H1 (cell line): ENCODE data around the gene ESPNL. TPM values are rescaled to one million over a fixed set of nuclear protein-coding genes. Genes with fewer than 3 reads are reported as not detected.

Experiments used
- ATF2 ChIP-seq: IDR thresholded peaks from 2 replicates; pipeline ENCODE4 v1.6.1; 2012; ENCODE audit warnings: low read length, inconsistent platforms
- CHD1 ChIP-seq: IDR thresholded peaks from 2 replicates; pipeline ENCODE4 v1.6.1; 2012; ENCODE audit warnings: low read depth, low read length, improper control_type of control experiment
- CHD2 ChIP-seq: IDR thresholded peaks from 2 replicates; pipeline ENCODE4 v1.6.1; 2012; ENCODE audit warnings: low read length, improper control_type of control experiment
- CREB1 ChIP-seq: IDR thresholded peaks from 2 replicates; pipeline ENCODE4 v1.6.1; 2012; ENCODE audit warnings: inconsistent platforms
- CTBP2 ChIP-seq: IDR thresholded peaks from 2 replicates; pipeline ENCODE4 v1.7.0; 2011; ENCODE audit warnings: borderline replicate concordance, mild to moderate bottlenecking, moderate library complexity, mixed read lengths, low read length; ENCODE audit not compliant: insufficient read depth, insufficient read length
- E2F6 ChIP-seq: IDR thresholded peaks from 2 replicates; pipeline ENCODE4 v1.6.1; 2012; ENCODE audit warnings: inconsistent platforms
- EZH2 ChIP-seq: fragments of 200-600 bp; sonication (generic); IDR thresholded peaks from 2 replicates; pipeline ENCODE4 v1.7.1; 2012; ENCODE audit warnings: low read depth, mild to moderate bottlenecking, moderate library complexity, low read length, inconsistent platforms; ENCODE audit not compliant: severe bottlenecking
- GABPA ChIP-seq: IDR thresholded peaks from 2 replicates; pipeline ENCODE4 v1.6.1; 2011; ENCODE audit warnings: mild to moderate bottlenecking, low read length, moderate library complexity, borderline replicate concordance; ENCODE audit not compliant: insufficient read depth
- HDAC2 ChIP-seq, 2 experiments: fragments of 300-600 bp in 1 of 2; sonication (generic) in 1 of 2; IDR thresholded peaks; 2 replicates each; pipeline ENCODE4 v1.6.1; 2011 to 2012; ENCODE audit warnings: low read depth in 2 of 2, low read length in 2 of 2, mild to moderate bottlenecking in 2 of 2, moderate library complexity in 2 of 2, borderline replicate concordance in 1 of 2, inconsistent platforms in 1 of 2
- HDAC6 ChIP-seq: IDR thresholded peaks from one replicate; pipeline ENCODE4 v1.7.1; 2012; ENCODE audit warnings: low read depth, mild to moderate bottlenecking, inconsistent platforms, low read length, moderate library complexity
- KDM1A ChIP-seq: fragments of 200-600, 300-600 bp; sonication (generic); IDR thresholded peaks from 2 replicates; pipeline ENCODE4 v1.7.1; 2016; ENCODE audit warnings: mild to moderate bottlenecking, low read length, borderline replicate concordance
- NRF1 ChIP-seq: IDR thresholded peaks from 2 replicates; pipeline ENCODE4 v1.6.1; 2011; ENCODE audit warnings: mild to moderate bottlenecking, low read depth, low read length, improper control_type of control experiment
- POLR2A ChIP-seq, 2 experiments: IDR thresholded peaks; 1 replicate in 1 of 2; 2 replicates in 1 of 2; pipeline ENCODE4 v1.6.1; 2011; ENCODE audit warnings: low read depth in 2 of 2, low read length in 2 of 2, mild to moderate bottlenecking in 2 of 2; ENCODE audit errors: control extremely low read depth in 1 of 2
- RAD21 ChIP-seq, 2 experiments: IDR thresholded peaks in 1 of 2; conservative IDR thresholded peaks in 1 of 2; 2 replicates each; pipeline ENCODE4 v1.6.1; 2011; ENCODE audit warnings: low read depth in 2 of 2, low read length in 2 of 2, improper control_type of control experiment in 1 of 2, inconsistent platforms in 1 of 2, mild to moderate bottlenecking in 1 of 2, moderate library complexity in 1 of 2
- RNF2 ChIP-seq: fragments of 200-900, 300-1000 bp; sonication (generic); IDR thresholded peaks from 2 replicates; pipeline ENCODE4 v1.7.1; 2016; ENCODE audit warnings: borderline replicate concordance, low read depth, mild to moderate bottlenecking, antibody characterized with exemption, low read length; ENCODE audit not compliant: poor library complexity, severe bottlenecking; ENCODE audit errors: missing control alignments
- RXRA ChIP-seq: IDR thresholded peaks from 2 replicates; pipeline ENCODE4 v1.6.1; 2011; ENCODE audit warnings: low read depth, mild to moderate bottlenecking, low read length, moderate library complexity; ENCODE audit not compliant: insufficient read depth
- SIRT6 ChIP-seq: IDR thresholded peaks from one replicate; pipeline ENCODE4 v1.7.1; 2012; ENCODE audit warnings: low read length, inconsistent platforms
- SIX5 ChIP-seq: IDR thresholded peaks from 2 replicates; pipeline ENCODE4 v1.6.1; 2011; ENCODE audit warnings: mild to moderate bottlenecking, low read depth, low read length
- SP4 ChIP-seq: IDR thresholded peaks from 2 replicates; pipeline ENCODE4 v1.6.1; 2012; ENCODE audit warnings: low read length, inconsistent platforms
- YY1 ChIP-seq: IDR thresholded peaks from 2 replicates; pipeline ENCODE4 v1.6.1; 2011; ENCODE audit warnings: low read depth, mild to moderate bottlenecking, low read length
- ZNF274 ChIP-seq: IDR thresholded peaks from 2 replicates; pipeline ENCODE4 v1.7.0; 2012; ENCODE audit warnings: low read length, borderline replicate concordance; ENCODE audit errors: extremely low read depth
- polyA plus RNA-seq, 7 experiments: library from polyadenylated mRNA; depleted of rRNA in 3 of 7; stranded (reverse) in 5 of 7; unstranded in 2 of 7; fragments of >200 nt in 5 of 7; fragments of 200-250 nt in 2 of 7; gene quantifications; 1 replicate in 5 of 7; 2 replicates in 1 of 7; 4 replicates in 1 of 7; pipeline versions ENCODE4 v1.2.1 to v1.2.3, GENCODE V29; 2011 to 2013; ENCODE audit warnings: missing spikeins in 2 of 7, mixed read lengths in 2 of 7
- total RNA-seq: library from RNA; stranded (reverse); fragmentation: NEBNext Ultra II Directional; extraction: Animal tissue kit (Norgen Biotek cat#: 25700); gene quantifications from 2 replicates; pipeline ENCODE4 v1.2.1, GENCODE V29; 2021

The ESPNL gene
- total and polyA plus RNA-seq, 2 of the 8 experiments (the other 6 are each of a cell fraction or from before 2014, with no cell fraction given): 0.68 to 1.3 TPM

GRCh38 chr2:238061315-238062202 is 38.6 kb upstream of the ESPNL start (continued):
- TF ChIP-seq YY1 (no peak), ATF2 (no peak), SP4 (no peak), RXRA (no peak), HDAC6 (no peak), ZNF274 (no peak), SIRT6 (no peak), EZH2 (no peak), RAD21 (IDR thresholded peaks at IDR 0.05 in 1 of 2, conservative IDR thresholded peaks at IDR 0.05 in 1 of 2; ENCODE audit: low read depth in 2 of 2, low read length in 2 of 2) (no peak; a peak in 1 of 4 replicates), POLR2A (IDR thresholded peaks at IDR 0.05; ENCODE audit: control extremely low read depth in 1 of 2, low read depth in 2 of 2, low read length in 2 of 2) (peak in 1 of 2 experiments; percentile 46; a peak in 1 of 3 replicates), CHD2 (no peak), RNF2 (no peak), CHD1 (no peak), E2F6 (peak; percentile 81), NRF1 (no peak), SIX5 (no peak), GABPA (peak; percentile 26; the same call in 1 of the 2 replicates), HDAC2 (IDR thresholded peaks at IDR 0.05; ENCODE audit: borderline replicate concordance in 1 of 2, low read depth in 2 of 2, low read length in 2 of 2) (peak in 1 of 2 experiments; percentile 43; a peak in 1 of 4 replicates), CTBP2 (no peak), CREB1 (no peak), KDM1A (no peak)
